Measurements from ENCODE around the gene SMDT1. TPM values are rescaled to one million over a fixed set of nuclear protein-coding genes. Genes with fewer than 3 reads are reported as not detected.
A peak's percentile ranks its signal among the peaks of the same experiment; 100 is the strongest.

The SMDT1 gene
- polyA plus RNA-seq, 3 donors: 41.8 to 182 (median 180) TPM

- Histone ChIP-seq H3K9ac (ENCODE audit: insufficient read depth, low read length, poor library complexity, severe bottlenecking) (no peak overlapping the region), H4K20me1 (ENCODE audit: insufficient read depth, low read length) (peaks cover 70% of the 10 kb centered on the region), H3K79me2 (ENCODE audit: insufficient read depth, low read length) (peaks cover 59% of the 10 kb centered on the region), H3K4me3 (replicated peaks in 1 of 3; ENCODE audit: low read depth in 2 of 3, low read length in 3 of 3) (no peak overlapping the region), H3K4me1 (ENCODE audit: control insufficient read depth in 1 of 2, insufficient read depth in 2 of 2, low read length in 2 of 2) (peaks cover 29 to 34% of the 10 kb centered on the region in 2 donors), H3K27ac (ENCODE audit: low read depth in 1 of 2, low read length in 2 of 2) (peak overlapping the region in 1 of 2 donors; percentile 58), H2AFZ (ENCODE audit: insufficient read depth, low read depth, low read length, poor library complexity, severe bottlenecking) (no peak overlapping the region), H3K27me3 (ENCODE audit: control insufficient read depth in 2 of 2, insufficient read depth in 2 of 2, low read length in 2 of 2) (no peaks in the 10 kb centered on the region), H3K4me2 (replicated peaks; ENCODE audit: extremely low read depth, low read length, poor library complexity, severe bottlenecking) (no peak overlapping the region), H3K9me3 (replicated peaks in 1 of 2; ENCODE audit: control insufficient read depth in 1 of 2, insufficient read depth in 1 of 2, low read length in 2 of 2) (peaks cover under 1 to 2% of the 10 kb centered on the region in 2 donors), H3K36me3 (replicated peaks in 1 of 2; ENCODE audit: control insufficient read depth in 1 of 2, insufficient read depth in 2 of 2, low read length in 2 of 2) (peaks cover 69 to 77% of the 10 kb centered on the region in 2 donors)
- WGBS (ENCODE audit: insufficient coverage): 100% methylated on average over 6 of the region's 7 CpGs
- H3K4me3 Mint-ChIP-seq: no peak overlapping the region
- peaks cover 42% of the 10 kb centered on the region for H3K4me1 Mint-ChIP-seq
- intact Hi-C loops (cut with micrococcal nuclease): no loop called here
- no peak for TF ChIP-seq CTCF (IDR thresholded peaks at IDR 0.05)
- DNase-seq: no peak
- H3K27me3 Mint-ChIP-seq (ENCODE audit: low read depth in 3 of 3): peaks cover 0 to 2% (median 0%) of the 10 kb centered on the region in 3 donors
- H3K27ac Mint-ChIP-seq: peak overlapping the region in 5 of 7 donors; percentile 25 to 53 (median 41)
- H3K36me3 Mint-ChIP-seq: peaks cover 67 to 78% of the 10 kb centered on the region in 2 donors
- H3K9me3 Mint-ChIP-seq: peaks cover under 1 to 6% (median 2%) of the 10 kb centered on the region in 7 donors
These were observed 13.3 kb upstream of the SMDT1 start for GRCh38 chr22:42066126-42066761.

DNA sequence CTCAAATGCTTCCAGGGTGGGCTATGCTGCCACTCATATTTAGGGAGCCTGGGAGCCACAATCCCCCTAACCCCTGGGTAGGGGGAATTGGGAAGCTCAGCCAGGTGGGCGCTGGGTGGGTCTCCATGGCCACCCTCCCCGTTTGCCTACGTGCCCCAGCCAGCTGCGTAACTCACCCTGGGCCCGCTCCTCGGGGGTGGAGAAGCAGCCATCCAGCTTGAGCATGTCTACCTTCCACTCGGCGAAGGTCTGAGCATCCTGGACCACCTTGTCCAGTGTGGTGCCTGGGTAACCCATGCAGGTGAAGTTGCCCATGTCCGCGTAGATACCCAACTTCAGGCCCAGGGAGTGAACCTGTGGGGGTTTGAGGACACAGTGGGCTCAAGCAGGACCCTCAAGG, 12.6 kb upstream of the SMDT1 start:
- Histone ChIP-seq H3K79me2 (ENCODE audit: insufficient read depth, low read length) (peaks cover 59% of the 10 kb centered on the region), H3K9ac (ENCODE audit: insufficient read depth, low read length, poor library complexity, severe bottlenecking) (no peak overlapping the region), H3K4me3 (replicated peaks in 1 of 3; ENCODE audit: low read depth in 2 of 3, low read length in 3 of 3) (no peak overlapping the region), H3K9me3 (replicated peaks in 1 of 2; ENCODE audit: control insufficient read depth in 1 of 2, insufficient read depth in 1 of 2, low read length in 2 of 2) (no peaks in the 10 kb centered on the region), H3K36me3 (replicated peaks in 1 of 2; ENCODE audit: control insufficient read depth in 1 of 2, insufficient read depth in 2 of 2, low read length in 2 of 2) (peaks cover 62 to 70% of the 10 kb centered on the region in 2 donors), H2AFZ (ENCODE audit: insufficient read depth, low read depth, low read length, poor library complexity, severe bottlenecking) (no peak overlapping the region), H3K27me3 (ENCODE audit: control insufficient read depth in 2 of 2, insufficient read depth in 2 of 2, low read length in 2 of 2) (no peaks in the 10 kb centered on the region), H3K4me2 (replicated peaks; ENCODE audit: extremely low read depth, low read length, poor library complexity, severe bottlenecking) (no peak overlapping the region), H3K27ac (ENCODE audit: low read depth in 1 of 2, low read length in 2 of 2) (peak overlapping the region; percentile 2 to 58), H3K4me1 (ENCODE audit: control insufficient read depth in 1 of 2, insufficient read depth in 2 of 2, low read length in 2 of 2) (peaks cover 36 to 41% of the 10 kb centered on the region in 2 donors), H4K20me1 (ENCODE audit: insufficient read depth, low read length) (peaks cover 67% of the 10 kb centered on the region)
- Mint-ChIP-seq H3K9me3 (peaks cover 0 to 6% (median 2%) of the 10 kb centered on the region in 7 donors), H3K27me3 (ENCODE audit: low read depth in 3 of 3) (peaks cover 0 to 2% (median 0%) of the 10 kb centered on the region in 3 donors), H3K27ac (peak overlapping the region in 1 of 7 donors; percentile 20), H3K4me1 (peaks cover 49% of the 10 kb centered on the region), H3K4me3 (no peak overlapping the region), H3K36me3 (peaks cover 62 to 71% of the 10 kb centered on the region in 2 donors)
- TF ChIP-seq CTCF (IDR thresholded peaks at IDR 0.05): no peak
- no peak for DNase-seq
- intact Hi-C loops (cut with micrococcal nuclease): no loop called here
- 100% methylated on average over 8 of the region's 10 CpGs for WGBS (ENCODE audit: insufficient coverage)
